ENCODE results near the gene C19orf38. TPM values are rescaled to one million over a fixed set of nuclear protein-coding genes. Genes with fewer than 3 reads are reported as not detected.

Gene C19orf38
- total and polyA plus RNA-seq, 9 of the 15 experiments (the other 6 are each of a cell fraction or from before 2014, with no cell fraction given): 0.14 to 0.18 TPM; not detected in 7

- TF ChIP-seq RCOR1 (IDR thresholded peaks at IDR 0.05; ENCODE audit: borderline replicate concordance in 1 of 2, low read depth in 2 of 2, low read length in 2 of 2) (peak in 1 of 2 experiments; percentile 28; a peak in 1 of 4 replicates), TOE1 (IDR thresholded peaks at IDR 0.05; ENCODE audit: borderline replicate concordance) (0 out of 2 replicates have a peak, but pooled peaks have one; percentile 16), TOE1 (CRISPR knock-in tag; IDR thresholded peaks at IDR 0.05; ENCODE audit: borderline replicate concordance, low read depth) (no peak), PBX2 (CRISPR knock-in tag; IDR thresholded peaks at IDR 0.05; ENCODE audit: low read depth) (no peak), PBX2 (tag; conservative IDR thresholded peaks at IDR 0.05; ENCODE audit: low read depth) (no peak), FOS (IDR thresholded peaks at IDR 0.05; ENCODE audit: extremely low read depth, insufficient read length) (no peak), KHSRP (IDR thresholded peaks at IDR 0.05) (no peak), E2F4 (CRISPR knock-in tag; IDR thresholded peaks at IDR 0.05; ENCODE audit: low read depth) (no peak), NR2C1 (IDR thresholded peaks at IDR 0.05) (no peak), NR2C1 (tag; IDR thresholded peaks at IDR 0.05) (no peak), KLF6 (CRISPR knock-in tag; IDR thresholded peaks at IDR 0.05; ENCODE audit: borderline replicate concordance) (no peak), MECOM (CRISPR knock-in tag; IDR thresholded peaks at IDR 0.05) (no peak), SMARCA5 (IDR thresholded peaks at IDR 0.05) (peak; percentile 63; the same call in 1 of the 2 replicates), ZHX1 (conservative IDR thresholded peaks at IDR 0.05; ENCODE audit: low read length) (no peak), HDAC2 (IDR thresholded peaks at IDR 0.05) (0 out of 2 replicates have a peak, but pooled peaks have one; percentile 42), TRIM24 (IDR thresholded peaks at IDR 0.05) (no peak), RNF2 (IDR thresholded peaks at IDR 0.05) (no peak), NELFE (IDR thresholded peaks at IDR 0.05; ENCODE audit: insufficient read depth, insufficient read length) (no peak)
Measured at GRCh38 chr19:10896851-10897526, 48.8 kb downstream of the C19orf38 start (continued).

Measured in K562 (cell line).